Choroid plexus epithelial cell (primary cell): ENCODE data around the gene EFNA5.

Experiments
- DNase-seq: peaks from one replicate; pipeline ENCODE4 v3.0.0-alpha.2; 2010; ENCODE audit warnings: low read depth
- H3K4me3 ChIP-seq: 2 replicates; pipeline ENCODE4 v1.5.1; 2011; ENCODE audit warnings: low read depth, mild to moderate bottlenecking, control low read depth, low read length, moderate library complexity
- TF ChIP-seq, protein P1 (sequence below): conservative IDR thresholded peaks from 2 replicates; pipeline ENCODE4 v1.5.1; 2011; ENCODE audit warnings: low read depth, mild to moderate bottlenecking, control low read depth, inconsistent platforms, low read length, moderate library complexity

EFNA5 gene

DNA sequence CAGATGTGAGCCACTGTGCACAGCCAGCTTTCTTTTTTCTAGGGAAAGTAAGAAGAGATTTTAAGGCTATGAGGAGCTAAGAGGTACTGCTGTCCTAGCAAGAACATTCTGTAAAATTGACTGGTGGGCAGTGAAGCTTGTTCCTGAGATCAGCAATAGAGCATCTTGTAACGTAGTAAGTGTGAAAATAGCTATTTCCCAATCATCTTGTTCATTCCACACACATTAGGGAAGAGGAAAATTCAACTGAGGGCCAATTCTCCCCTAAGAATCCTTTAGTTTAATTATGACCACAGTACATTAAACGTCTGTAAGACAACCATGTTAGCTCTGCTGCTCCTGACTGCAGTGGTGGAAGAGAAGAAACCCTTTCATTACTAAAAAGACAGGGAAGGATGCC, 246.2 kb downstream of the EFNA5 start:
- peak; percentile 77 for DNase-seq
- TF ChIP-seq, protein P1, sequence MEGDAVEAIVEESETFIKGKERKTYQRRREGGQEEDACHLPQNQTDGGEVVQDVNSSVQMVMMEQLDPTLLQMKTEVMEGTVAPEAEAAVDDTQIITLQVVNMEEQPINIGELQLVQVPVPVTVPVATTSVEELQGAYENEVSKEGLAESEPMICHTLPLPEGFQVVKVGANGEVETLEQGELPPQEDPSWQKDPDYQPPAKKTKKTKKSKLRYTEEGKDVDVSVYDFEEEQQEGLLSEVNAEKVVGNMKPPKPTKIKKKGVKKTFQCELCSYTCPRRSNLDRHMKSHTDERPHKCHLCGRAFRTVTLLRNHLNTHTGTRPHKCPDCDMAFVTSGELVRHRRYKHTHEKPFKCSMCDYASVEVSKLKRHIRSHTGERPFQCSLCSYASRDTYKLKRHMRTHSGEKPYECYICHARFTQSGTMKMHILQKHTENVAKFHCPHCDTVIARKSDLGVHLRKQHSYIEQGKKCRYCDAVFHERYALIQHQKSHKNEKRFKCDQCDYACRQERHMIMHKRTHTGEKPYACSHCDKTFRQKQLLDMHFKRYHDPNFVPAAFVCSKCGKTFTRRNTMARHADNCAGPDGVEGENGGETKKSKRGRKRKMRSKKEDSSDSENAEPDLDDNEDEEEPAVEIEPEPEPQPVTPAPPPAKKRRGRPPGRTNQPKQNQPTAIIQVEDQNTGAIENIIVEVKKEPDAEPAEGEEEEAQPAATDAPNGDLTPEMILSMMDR: no peak

DNA sequence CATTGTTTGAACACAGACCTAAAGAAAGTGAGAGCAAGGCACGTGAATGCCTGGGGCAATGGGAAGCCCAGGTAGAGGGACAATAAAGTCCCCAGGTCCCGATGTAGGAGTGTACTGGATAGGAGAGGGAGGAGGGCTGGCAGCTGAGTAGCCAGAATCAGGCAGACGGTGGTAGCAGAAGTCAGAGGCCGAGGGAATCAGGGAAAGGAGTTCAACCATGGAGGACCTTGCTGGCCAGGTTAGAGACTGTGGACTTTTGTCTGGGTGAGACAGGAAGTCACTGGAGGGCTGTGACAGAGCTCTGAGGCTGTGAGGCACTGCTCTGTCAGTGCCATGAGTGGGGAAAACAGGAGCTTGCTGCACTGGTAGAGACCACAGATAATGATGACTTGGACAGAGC, 248.2 kb downstream of the EFNA5 start:
- TF ChIP-seq, protein P1: no peak
- no peak for DNase-seq
- no peak overlapping the region for H3K4me3 ChIP-seq

More for the DNA sequence above, 246.2 kb downstream of the EFNA5 start:
- no peak overlapping the region for H3K4me3 ChIP-seq

DNA sequence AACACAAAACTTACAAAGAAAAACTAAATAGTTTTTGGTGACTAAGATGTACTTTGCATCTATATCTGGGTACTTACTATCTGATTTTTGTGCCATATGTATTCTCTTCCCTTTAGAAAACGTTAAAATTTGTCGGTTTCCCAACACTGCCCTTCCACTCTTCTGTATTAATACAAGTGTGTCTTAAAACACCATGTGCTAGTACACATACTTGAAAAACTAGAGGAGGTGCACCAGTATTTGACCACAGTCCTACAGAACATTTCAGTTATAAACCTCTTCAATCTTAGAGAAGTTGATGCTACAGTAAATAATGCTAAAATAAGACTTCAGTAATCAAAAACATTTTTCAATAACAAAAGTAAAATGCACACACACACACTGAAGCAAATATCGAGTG, 251.2 kb downstream of the EFNA5 start:
- no peak overlapping the region for H3K4me3 ChIP-seq
- TF ChIP-seq, protein P1: no peak
- no peak for DNase-seq

DNA sequence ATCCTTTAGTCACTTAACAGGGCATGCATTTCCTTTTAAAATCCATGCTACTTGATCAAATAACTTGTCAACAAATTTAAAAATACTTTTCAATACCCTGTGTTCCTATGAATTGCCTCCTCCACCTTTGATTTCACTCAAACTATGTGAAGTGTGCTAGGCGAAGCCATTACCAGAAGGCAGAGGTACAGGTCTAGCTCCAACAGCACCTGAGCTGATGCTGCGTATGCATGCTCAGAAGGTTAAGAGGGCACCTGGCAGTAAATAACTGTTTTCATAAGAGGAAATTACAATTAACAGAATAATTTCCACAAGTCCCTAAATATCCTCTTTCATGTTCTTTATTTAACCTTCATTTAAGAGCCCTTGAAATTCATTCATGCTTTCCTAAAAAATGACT, 251.8 kb downstream of the EFNA5 start:
- no peak for DNase-seq
- TF ChIP-seq, protein P1: no peak
- H3K4me3 ChIP-seq: no peak overlapping the region

DNA sequence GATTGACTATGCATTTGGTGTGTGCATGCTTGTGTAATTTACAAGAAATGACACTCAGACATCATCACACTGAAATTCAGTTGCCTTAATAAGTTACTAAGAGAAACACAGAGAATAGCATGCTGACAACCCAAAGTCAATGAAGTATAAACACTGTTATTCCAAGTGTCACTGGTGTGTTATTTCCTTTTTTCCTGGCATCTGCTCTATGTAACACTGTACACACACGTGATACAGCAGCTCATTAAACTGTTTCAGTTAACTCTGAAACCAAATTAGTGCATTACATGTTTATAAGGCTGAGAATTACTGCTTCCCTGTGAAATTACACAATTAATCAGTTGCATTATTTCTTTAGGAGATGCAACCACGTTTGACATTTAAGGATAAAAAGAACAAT, 252.7 kb downstream of the EFNA5 start:
- no peak overlapping the region for H3K4me3 ChIP-seq
- no peak for DNase-seq
- TF ChIP-seq, protein P1: no peak

DNA sequence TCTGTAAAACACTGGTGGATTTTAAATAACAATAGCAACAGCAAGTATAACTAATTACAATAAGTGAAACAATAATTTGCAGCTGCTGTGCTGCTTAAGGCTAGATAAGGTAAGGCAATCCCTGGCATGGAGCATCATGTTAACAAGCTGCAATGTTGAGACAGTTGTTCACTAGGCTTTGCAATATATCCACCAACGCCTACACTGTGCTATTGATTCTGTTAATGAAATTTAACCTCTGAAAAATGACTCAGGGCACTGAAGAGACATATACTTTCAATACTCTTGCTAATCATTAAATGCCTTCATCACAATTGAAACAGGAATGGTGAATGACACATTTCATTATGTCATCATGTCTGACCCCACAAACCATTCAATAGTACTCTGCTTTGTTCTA, 255.0 kb downstream of the EFNA5 start:
- TF ChIP-seq, protein P1: no peak
- no peak for DNase-seq
- no peak overlapping the region for H3K4me3 ChIP-seq

DNA sequence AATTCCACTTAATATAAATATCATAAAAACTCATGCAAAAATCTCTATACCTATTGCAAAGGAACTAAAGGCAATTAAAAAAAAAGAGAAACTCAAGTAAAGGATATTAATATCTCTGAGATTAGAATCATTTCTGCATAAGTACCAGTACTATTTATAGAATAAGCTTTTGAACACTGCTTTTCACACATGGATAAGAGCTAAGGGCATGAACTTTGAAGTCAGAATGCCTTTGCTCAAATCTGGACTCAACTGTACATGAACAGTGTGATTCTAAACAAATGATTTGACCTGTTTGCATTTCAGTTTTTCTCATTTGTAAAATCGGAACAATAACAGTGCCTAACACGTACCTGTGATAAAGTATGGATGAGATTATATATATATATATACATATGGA, 255.9 kb downstream of the EFNA5 start:
- no peak overlapping the region for H3K4me3 ChIP-seq
- TF ChIP-seq, protein P1: no peak
- no peak for DNase-seq
